Adipocyte (in vitro differentiated cells): ENCODE data around the gene GABPA.

ENCODE experiments used
- DNase-seq: peaks from one replicate; pipeline ENCODE4 v3.0.0-alpha.2; 2015; ENCODE audit warnings: low read depth
- H3K27me3 ChIP-seq: replicated peaks from 2 replicates; pipeline ENCODE4 v1.7.0; 2013; ENCODE audit warnings: mild to moderate bottlenecking, low read length, moderate library complexity; ENCODE audit not compliant: control insufficient read depth, insufficient read depth
- H3K36me3 ChIP-seq: 2 replicates; pipeline ENCODE4 v1.7.0; 2013; ENCODE audit warnings: low read length, mild to moderate bottlenecking, moderate library complexity; ENCODE audit not compliant: control insufficient read depth, insufficient read depth, severe bottlenecking
- H3K4me1 ChIP-seq: 2 replicates; pipeline ENCODE4 v1.7.0; 2013; ENCODE audit warnings: mild to moderate bottlenecking, low read length, moderate library complexity; ENCODE audit not compliant: control insufficient read depth, insufficient read depth
- H3K4me3 ChIP-seq: 2 replicates; pipeline ENCODE4 v1.7.0; 2013; ENCODE audit warnings: mild to moderate bottlenecking, low read length, moderate library complexity
- H3K9ac ChIP-seq: 2 replicates; pipeline ENCODE4 v1.7.0; 2013; ENCODE audit warnings: mild to moderate bottlenecking, low read length, moderate library complexity
- H3K9me3 ChIP-seq: 2 replicates; pipeline ENCODE4 v1.7.0; 2013; ENCODE audit warnings: mild to moderate bottlenecking, low read length, moderate library complexity; ENCODE audit not compliant: control insufficient read depth

GABPA gene

DNA sequence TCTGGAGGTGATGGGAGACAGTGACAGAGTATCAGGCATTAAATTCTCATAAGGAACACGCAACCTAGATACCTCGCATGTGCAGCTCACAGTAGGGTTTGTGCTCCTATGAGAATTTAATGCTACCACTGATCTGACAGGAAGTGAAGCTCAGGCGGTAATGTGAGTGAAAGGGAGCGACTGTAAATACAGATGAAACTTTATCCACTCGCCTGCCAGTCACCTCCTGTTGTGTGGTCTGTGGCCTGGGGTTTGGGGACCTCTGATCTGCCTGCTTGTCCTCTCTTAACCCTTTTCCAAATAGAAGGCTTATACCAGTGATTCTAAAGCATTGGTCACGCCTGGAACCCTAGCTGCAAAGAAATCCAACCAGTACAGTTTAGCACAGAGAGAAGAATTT, 15.3 kb downstream of the GABPA start:
- no peaks in the 10 kb centered on the region for H3K27me3 ChIP-seq
- H3K36me3 ChIP-seq, result peaks cover 60% of the 10 kb centered on the region
- no peaks in the 10 kb centered on the region for H3K4me1 ChIP-seq
- no peak overlapping the region for H3K9ac ChIP-seq
- DNase-seq, result no peak
- H3K9me3 ChIP-seq, result no peaks in the 10 kb centered on the region
- no peak overlapping the region for H3K4me3 ChIP-seq

DNA sequence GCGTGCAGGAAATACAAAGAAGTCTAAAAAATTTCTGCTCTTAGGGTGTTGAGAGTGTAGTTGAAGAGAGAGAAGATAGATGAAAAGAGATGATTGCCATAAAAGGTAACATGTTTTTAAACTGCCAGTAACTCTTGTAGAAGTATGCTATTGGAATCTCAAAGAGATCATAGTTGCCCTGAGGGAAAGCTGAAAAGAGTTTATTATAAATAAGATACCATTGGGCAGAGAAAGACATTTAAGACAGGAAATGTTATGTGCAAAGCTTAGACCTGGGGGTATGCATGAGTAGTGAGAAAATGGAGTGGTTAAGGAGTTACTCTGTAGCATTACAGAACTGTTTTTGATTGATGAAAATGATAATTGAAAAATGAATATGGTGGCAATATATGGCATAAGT, 17.6 kb downstream of the GABPA start:
- Histone ChIP-seq H3K9me3 (no peaks in the 10 kb centered on the region), H3K36me3 (peaks cover 52% of the 10 kb centered on the region), H3K9ac (no peak overlapping the region), H3K4me3 (no peak overlapping the region), H3K27me3 (no peaks in the 10 kb centered on the region), H3K4me1 (no peaks in the 10 kb centered on the region)
- DNase-seq, result peak; percentile 27

DNA sequence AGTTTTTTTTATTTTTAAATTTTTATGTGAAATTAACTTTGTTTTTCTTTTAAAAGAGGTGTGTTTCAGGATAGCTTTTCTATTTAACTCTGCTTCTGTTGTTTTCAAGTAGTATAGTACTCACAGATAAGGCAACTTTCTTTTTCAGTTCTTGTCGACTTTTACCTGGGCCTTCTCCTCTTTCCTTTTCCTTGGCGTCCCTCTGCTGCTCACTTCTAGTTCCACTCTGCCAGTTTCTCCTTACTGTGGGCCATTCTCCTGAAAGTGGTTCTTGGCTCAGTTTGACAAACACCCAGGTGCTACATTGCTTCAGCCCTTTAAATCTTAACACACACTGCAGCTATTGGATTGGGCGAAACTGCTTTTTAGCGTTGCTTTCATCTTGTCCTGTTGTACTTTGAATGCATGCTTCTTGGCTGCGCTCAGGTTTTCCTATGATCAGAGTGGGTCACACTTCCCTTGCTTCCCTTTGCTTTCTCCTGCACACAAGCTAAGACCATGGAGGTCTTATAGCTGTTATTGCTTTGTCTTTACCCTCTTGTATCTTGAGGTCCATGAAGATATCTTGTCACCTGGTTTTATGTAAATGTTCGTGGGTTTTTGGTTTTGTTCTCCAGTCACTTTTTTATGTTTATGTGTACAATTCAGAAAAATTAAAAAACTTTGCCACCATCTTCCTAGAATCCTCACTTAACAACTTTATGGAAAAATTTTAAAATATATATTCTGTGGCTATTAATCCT, 21.6 kb downstream of the GABPA start:
- Histone ChIP-seq H3K36me3 (peaks cover 47% of the 10 kb centered on the region), H3K4me1 (peaks cover 12% of the 10 kb centered on the region), H3K4me3 (no peak overlapping the region), H3K9me3 (no peaks in the 10 kb centered on the region), H3K9ac (no peak overlapping the region), H3K27me3 (no peaks in the 10 kb centered on the region)
- no peak for DNase-seq

DNA sequence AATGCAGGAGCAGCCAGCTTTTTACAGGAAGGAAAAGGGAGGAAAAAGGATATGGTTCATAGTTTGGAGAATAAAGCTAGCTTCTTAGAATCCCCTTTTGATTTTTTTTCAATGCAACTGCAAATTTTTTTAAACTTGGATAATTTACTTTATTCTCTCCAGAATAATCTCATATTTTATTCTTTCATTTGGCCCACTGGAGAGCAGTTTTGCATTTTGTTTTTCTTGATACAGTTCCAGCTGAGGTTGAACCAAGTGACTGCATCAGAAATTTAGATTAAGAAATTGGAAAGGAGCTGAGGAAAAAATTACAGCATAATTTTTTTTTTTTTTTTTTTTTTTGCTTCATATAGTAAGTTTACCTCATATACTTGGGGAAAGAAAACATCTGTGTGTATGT, 22.8 kb downstream of the GABPA start:
- Histone ChIP-seq H3K4me3 (no peak overlapping the region), H3K36me3 (peaks cover 48% of the 10 kb centered on the region), H3K9me3 (no peaks in the 10 kb centered on the region), H3K4me1 (peaks cover 12% of the 10 kb centered on the region), H3K9ac (no peak overlapping the region), H3K27me3 (no peaks in the 10 kb centered on the region)
- peak; percentile 33 for DNase-seq

DNA sequence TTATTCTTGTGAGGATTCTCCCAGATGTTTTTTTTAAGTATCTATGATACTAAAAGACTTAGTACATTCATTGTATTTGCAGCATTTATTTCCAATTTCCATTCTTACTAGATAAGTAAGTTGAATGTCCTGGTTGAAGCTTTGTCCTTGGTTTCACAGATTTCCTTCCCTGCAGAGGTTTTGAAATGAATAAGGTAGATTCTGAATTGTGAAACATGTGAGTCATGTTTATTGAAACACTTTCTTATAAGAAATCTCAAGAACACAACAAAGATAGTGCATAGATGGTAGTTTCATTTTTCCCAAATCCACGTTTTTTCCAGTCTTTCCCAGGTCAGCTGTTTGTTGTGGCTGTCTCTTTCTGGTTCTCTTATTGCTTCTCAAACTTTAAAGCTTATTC, 24.8 kb downstream of the GABPA start:
- no peaks in the 10 kb centered on the region for H3K9me3 ChIP-seq
- no peak overlapping the region for H3K9ac ChIP-seq
- H3K36me3 ChIP-seq, result peaks cover 54% of the 10 kb centered on the region
- DNase-seq, result peak; percentile 55
- H3K27me3 ChIP-seq, result no peaks in the 10 kb centered on the region
- H3K4me1 ChIP-seq, result peaks cover 12% of the 10 kb centered on the region
- H3K4me3 ChIP-seq, result no peak overlapping the region

DNA sequence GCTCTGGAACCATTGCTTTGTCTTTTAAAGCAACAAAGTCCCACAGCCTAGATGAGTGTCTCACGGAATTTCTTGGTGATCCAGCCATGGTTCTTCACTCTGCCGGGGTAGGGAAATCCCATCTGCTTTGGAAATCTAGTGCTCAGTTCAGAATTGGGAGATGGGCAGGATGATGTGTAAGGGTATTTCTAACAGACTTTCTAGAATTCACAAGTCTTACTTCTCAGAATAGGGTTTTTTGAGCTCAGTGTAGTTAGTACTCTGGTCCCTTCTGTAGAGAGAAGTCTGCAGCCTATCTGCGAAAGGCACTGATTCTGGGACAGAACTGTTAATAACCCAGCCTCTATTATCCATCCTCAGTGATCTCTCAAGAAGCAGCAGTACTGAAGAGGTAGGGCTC, 25.3 kb downstream of the GABPA start:
- DNase-seq, result no peak
- Histone ChIP-seq H3K36me3 (peaks cover 57% of the 10 kb centered on the region), H3K4me1 (peaks cover 12% of the 10 kb centered on the region)

DNA sequence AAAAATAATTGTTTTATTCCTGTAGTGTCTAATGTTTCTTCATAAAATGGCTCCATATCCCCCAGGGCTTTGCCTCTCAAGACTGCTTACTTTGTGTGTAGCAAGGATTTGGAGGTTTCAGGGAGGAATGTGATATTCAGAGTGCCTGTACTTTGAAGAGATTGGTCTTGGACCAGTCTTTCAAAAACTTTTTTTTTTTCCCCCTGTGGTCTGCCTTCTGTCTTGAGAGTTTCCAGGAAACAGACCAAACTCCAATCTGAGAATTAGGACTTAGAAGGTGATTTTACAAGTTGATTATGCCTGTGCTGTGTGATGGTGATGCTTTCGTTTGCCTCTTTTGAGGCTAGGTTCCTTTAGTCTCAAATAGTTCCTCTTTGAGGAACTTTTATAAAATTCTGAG, 25.9 kb downstream of the GABPA start:
- no peak overlapping the region for H3K4me3 ChIP-seq
- no peaks in the 10 kb centered on the region for H3K27me3 ChIP-seq
- no peak for DNase-seq
- H3K36me3 ChIP-seq, result peaks cover 57% of the 10 kb centered on the region
- H3K9me3 ChIP-seq, result no peaks in the 10 kb centered on the region
- H3K4me1 ChIP-seq, result peaks cover 12% of the 10 kb centered on the region
- H3K9ac ChIP-seq, result no peak overlapping the region

More for the DNA sequence above, 25.3 kb downstream of the GABPA start:
- Histone ChIP-seq H3K4me3 (no peak overlapping the region), H3K27me3 (no peaks in the 10 kb centered on the region), H3K9ac (no peak overlapping the region), H3K9me3 (no peaks in the 10 kb centered on the region)

DNA sequence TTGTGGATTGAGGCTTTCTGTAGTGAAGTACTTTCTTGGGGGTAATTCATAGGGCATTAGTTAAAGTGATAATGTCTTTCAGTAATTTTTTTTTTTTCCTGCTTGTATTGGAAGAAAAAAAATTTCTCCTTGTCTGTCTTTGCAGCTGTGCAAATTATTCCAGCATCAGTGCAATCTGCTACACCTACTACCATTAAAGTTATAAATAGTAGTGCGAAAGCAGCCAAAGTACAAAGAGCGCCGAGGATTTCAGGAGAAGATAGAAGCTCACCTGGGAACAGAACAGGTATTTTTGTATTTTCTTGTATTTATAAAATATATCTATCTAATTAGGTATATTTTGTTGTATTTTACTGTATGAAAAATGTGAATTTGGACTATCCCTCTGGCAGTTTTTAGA, 29.3 kb downstream of the GABPA start:
- Histone ChIP-seq H3K27me3 (no peaks in the 10 kb centered on the region), H3K36me3 (peaks cover 63% of the 10 kb centered on the region), H3K4me1 (peaks cover 12% of the 10 kb centered on the region), H3K9ac (no peak overlapping the region), H3K9me3 (no peaks in the 10 kb centered on the region), H3K4me3 (no peak overlapping the region)
- DNase-seq, result no peak

DNA sequence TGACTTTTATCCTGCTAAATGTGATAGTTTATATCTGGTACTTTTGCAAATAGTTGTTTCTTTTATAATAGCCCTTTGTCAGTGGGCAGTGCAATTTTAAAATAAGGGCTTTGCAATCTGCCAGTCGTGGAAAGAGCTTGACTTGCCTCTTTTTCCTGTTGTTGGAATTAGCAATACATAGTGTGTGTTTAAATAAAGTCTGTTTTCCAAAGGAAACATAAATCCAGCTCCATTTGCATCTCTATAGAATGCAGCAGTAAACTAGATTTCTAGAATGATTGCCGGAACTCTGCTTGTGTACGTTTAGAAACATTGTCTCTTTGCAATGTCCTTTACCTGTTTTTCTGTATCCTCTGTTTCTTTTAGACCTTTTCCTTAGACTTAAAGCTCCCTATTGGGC, 33.1 kb downstream of the GABPA start:
- no peak overlapping the region for H3K4me3 ChIP-seq
- no peak overlapping the region for H3K9ac ChIP-seq
- H3K27me3 ChIP-seq, result no peaks in the 10 kb centered on the region
- no peak for DNase-seq
- H3K4me1 ChIP-seq, result no peaks in the 10 kb centered on the region
- H3K36me3 ChIP-seq, result peaks cover 40% of the 10 kb centered on the region
- H3K9me3 ChIP-seq, result no peaks in the 10 kb centered on the region

DNA sequence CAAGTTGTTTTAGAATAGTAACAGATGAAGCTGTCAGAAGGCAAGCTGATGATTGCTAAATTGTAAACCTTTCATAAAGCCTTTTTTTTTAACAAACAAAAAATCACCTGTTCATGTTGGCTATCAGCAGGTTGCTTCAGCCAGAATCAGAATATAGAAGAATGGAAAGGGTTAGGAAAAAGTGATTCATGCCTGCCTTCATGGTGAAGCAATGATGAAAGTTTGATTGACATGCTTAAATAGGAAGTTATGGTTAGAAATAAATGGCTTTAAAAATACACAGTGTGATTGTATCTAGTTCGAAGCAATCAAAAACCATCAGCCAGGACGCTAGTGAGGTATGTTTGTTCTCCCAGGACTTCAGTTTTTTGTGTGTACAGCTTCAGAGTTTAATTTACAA, 37.9 kb downstream of the GABPA start:
- no peak overlapping the region for H3K4me3 ChIP-seq
- no peaks in the 10 kb centered on the region for H3K4me1 ChIP-seq
- DNase-seq, result peak; percentile 36
- no peak overlapping the region for H3K9ac ChIP-seq
- no peaks in the 10 kb centered on the region for H3K9me3 ChIP-seq
- H3K36me3 ChIP-seq, result no peaks in the 10 kb centered on the region
- no peaks in the 10 kb centered on the region for H3K27me3 ChIP-seq

DNA sequence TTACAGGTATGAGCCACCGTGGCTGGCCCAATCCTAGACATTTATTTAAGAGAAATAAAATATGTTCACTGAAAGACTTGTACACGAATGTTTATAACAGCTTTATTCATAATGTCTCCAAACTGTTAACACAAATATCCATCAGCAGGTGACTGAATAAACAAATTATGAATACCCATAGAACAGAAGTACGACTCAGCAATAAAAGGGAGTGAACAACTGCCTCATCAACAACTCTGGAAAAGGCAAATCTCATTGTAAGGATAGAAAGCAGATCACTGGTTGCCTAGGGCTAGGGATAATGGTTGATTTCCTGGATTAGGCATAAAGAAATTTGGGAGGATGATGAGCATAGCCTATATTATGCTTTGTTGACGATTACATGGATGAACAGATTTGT, 41.7 kb downstream of the GABPA start:
- H3K9ac ChIP-seq, result no peak overlapping the region
- H3K36me3 ChIP-seq, result no peaks in the 10 kb centered on the region
- DNase-seq, result no peak
- H3K27me3 ChIP-seq, result no peaks in the 10 kb centered on the region
- no peaks in the 10 kb centered on the region for H3K9me3 ChIP-seq
- H3K4me3 ChIP-seq, result no peak overlapping the region
- H3K4me1 ChIP-seq, result no peaks in the 10 kb centered on the region
